Measurements from ENCODE around the gene KIF5C.

KIF5C gene

DNA sequence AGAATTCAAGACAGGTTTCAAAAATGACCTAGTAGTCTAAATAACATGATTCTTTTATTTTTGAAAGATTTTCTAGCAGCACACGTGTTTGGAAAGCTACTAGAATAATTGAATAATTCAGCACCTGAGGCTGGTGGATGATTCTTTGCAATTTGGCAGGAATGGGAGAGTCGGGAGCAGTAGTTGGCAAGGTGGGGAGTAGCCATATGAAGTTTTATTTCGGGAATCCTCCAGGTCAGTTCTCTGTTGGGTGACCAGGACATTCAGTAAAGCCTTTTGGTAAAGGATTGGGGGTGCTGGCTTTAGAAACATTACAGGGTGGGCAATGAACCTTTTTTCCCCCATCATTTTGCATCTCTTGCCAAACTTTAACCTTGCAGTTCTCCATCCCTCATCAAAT is 88.4 kb downstream of the KIF5C start:
- Histone ChIP-seq H3K36me3 (ENCODE audit: control insufficient read depth in 2 of 2, insufficient read depth in 1 of 2, low read length in 2 of 2) (peaks cover 0 to 74% of the 10 kb centered on the region in 2 experiments; a peak in 1 of 3 replicates), H3K4me3 (ENCODE audit: low read depth, low read length) (no peak overlapping the region), H3K9me3 (ENCODE audit: control insufficient read depth, insufficient read depth, low read depth, low read length) (no peaks in the 10 kb centered on the region), H3K4me1 (ENCODE audit: control insufficient read depth, insufficient read depth, low read length) (no peaks in the 10 kb centered on the region), H3K27ac (ENCODE audit: extremely low read depth, low read depth, low read length) (no peak overlapping the region)
- ChIA-PET POLR2A (no interaction called here), CTCF (interaction anchor here (0.7 kb wide), 1 partner anchor 11 kb away, joined by 3 read pairs; no protein-coding TSS in a partner anchor)
- no peak for TF ChIP-seq ZIC2 (tag by site-specific recombination; IDR thresholded peaks at IDR 0.05)
- TF ChIP-seq, protein P1, sequence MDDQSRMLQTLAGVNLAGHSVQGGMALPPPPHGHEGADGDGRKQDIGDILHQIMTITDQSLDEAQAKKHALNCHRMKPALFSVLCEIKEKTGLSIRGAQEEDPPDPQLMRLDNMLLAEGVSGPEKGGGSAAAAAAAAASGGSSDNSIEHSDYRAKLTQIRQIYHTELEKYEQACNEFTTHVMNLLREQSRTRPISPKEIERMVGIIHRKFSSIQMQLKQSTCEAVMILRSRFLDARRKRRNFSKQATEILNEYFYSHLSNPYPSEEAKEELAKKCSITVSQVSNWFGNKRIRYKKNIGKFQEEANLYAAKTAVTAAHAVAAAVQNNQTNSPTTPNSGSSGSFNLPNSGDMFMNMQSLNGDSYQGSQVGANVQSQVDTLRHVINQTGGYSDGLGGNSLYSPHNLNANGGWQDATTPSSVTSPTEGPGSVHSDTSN (CRISPR knock-in tag; IDR thresholded peaks at IDR 0.05) = no peak

DNA sequence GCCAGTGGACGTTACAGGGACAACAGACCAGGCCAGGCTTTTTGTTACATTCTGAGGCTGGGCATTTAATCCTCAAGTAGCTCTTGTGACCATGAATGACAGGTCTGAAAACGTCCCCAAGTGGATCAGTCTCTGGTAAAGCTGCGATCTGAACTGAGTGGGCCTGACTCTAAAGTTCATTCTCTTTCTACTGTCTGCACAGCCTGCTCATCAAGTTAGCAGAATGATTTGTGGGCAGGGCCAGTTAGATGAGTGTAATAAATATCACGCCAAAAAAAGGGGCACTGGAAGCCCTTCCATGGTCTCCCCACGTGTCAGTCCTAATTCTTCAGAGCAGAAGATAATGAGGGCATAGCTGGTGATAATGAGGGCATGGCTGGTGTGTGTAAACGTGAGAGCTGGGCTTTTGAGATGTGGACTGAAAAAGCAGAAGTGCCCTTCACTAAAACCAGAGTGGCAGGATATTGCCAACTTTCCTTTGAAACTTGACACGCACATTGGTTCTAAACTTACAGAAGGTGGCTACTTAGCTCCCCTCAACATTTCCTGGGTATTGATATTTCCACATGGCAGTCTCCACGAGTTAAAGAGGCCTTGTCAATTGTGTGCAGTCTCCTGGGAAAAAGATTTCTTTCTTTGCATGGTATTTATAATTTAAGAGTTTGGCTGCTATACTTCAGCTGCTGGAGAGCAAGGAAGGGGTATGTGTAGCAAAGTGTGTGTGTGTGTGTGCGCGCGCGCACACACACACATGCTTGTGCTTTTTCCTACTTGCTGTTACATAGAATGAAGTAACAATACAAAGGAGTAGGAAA is 90.8 kb downstream of the KIF5C start:
- Histone ChIP-seq H3K4me1 (ENCODE audit: control insufficient read depth, insufficient read depth, low read length) (no peaks in the 10 kb centered on the region), H3K27ac (ENCODE audit: extremely low read depth, low read depth, low read length) (no peak overlapping the region), H3K9me3 (ENCODE audit: control insufficient read depth, insufficient read depth, low read depth, low read length) (no peaks in the 10 kb centered on the region), H3K4me3 (ENCODE audit: low read depth, low read length) (no peak overlapping the region), H3K36me3 (ENCODE audit: control insufficient read depth in 2 of 2, insufficient read depth in 1 of 2, low read length in 2 of 2) (peaks cover 0 to 66% of the 10 kb centered on the region in 2 experiments; a peak in 1 of 3 replicates)
- CTCF ChIA-PET = interaction anchor here (0.6 to 1.2 kb wide), 3 partner anchors 51 to 1922 kb away, joined by 3 read pairs; no protein-coding TSS in a partner anchor
- POLR2A ChIA-PET = no interaction called here
- TF ChIP-seq ZNF501 (tag by site-specific recombination; IDR thresholded peaks at IDR 0.05) (no peak), AEBP2 (tag by site-specific recombination; IDR thresholded peaks at IDR 0.05; ENCODE audit: borderline replicate concordance) (no peak), ZNF214 (tag by site-specific recombination; IDR thresholded peaks at IDR 0.05; ENCODE audit: borderline replicate concordance) (no peak), ZBTB21 (tag by site-specific recombination; IDR thresholded peaks at IDR 0.05) (no peak), ZNF223 (tag by site-specific recombination; IDR thresholded peaks at IDR 0.05) (no peak), OSR2 (tag by site-specific recombination; IDR thresholded peaks at IDR 0.05) (no peak), MEIS1 (CRISPR knock-in tag; IDR thresholded peaks at IDR 0.05; ENCODE audit: borderline replicate concordance) (no peak), ZNF629 (tag by site-specific recombination; IDR thresholded peaks at IDR 0.05) (no peak), ZFHX2 (tag by site-specific recombination; conservative IDR thresholded peaks at IDR 0.05) (no peak), ZNF677 (tag by site-specific recombination; IDR thresholded peaks at IDR 0.05) (no peak), ELK4 (IDR thresholded peaks at IDR 0.05; ENCODE audit: borderline replicate concordance, low read depth, low read length) (no peak), PRDM1 (tag by site-specific recombination; IDR thresholded peaks at IDR 0.05) (no peak), ZNF114 (tag by site-specific recombination; IDR thresholded peaks at IDR 0.05) (no peak), ZNF701 (tag by site-specific recombination; IDR thresholded peaks at IDR 0.05) (no peak), ZNF24 (tag by site-specific recombination; IDR thresholded peaks at IDR 0.05) (no peak)
- TF ChIP-seq, protein P2, sequence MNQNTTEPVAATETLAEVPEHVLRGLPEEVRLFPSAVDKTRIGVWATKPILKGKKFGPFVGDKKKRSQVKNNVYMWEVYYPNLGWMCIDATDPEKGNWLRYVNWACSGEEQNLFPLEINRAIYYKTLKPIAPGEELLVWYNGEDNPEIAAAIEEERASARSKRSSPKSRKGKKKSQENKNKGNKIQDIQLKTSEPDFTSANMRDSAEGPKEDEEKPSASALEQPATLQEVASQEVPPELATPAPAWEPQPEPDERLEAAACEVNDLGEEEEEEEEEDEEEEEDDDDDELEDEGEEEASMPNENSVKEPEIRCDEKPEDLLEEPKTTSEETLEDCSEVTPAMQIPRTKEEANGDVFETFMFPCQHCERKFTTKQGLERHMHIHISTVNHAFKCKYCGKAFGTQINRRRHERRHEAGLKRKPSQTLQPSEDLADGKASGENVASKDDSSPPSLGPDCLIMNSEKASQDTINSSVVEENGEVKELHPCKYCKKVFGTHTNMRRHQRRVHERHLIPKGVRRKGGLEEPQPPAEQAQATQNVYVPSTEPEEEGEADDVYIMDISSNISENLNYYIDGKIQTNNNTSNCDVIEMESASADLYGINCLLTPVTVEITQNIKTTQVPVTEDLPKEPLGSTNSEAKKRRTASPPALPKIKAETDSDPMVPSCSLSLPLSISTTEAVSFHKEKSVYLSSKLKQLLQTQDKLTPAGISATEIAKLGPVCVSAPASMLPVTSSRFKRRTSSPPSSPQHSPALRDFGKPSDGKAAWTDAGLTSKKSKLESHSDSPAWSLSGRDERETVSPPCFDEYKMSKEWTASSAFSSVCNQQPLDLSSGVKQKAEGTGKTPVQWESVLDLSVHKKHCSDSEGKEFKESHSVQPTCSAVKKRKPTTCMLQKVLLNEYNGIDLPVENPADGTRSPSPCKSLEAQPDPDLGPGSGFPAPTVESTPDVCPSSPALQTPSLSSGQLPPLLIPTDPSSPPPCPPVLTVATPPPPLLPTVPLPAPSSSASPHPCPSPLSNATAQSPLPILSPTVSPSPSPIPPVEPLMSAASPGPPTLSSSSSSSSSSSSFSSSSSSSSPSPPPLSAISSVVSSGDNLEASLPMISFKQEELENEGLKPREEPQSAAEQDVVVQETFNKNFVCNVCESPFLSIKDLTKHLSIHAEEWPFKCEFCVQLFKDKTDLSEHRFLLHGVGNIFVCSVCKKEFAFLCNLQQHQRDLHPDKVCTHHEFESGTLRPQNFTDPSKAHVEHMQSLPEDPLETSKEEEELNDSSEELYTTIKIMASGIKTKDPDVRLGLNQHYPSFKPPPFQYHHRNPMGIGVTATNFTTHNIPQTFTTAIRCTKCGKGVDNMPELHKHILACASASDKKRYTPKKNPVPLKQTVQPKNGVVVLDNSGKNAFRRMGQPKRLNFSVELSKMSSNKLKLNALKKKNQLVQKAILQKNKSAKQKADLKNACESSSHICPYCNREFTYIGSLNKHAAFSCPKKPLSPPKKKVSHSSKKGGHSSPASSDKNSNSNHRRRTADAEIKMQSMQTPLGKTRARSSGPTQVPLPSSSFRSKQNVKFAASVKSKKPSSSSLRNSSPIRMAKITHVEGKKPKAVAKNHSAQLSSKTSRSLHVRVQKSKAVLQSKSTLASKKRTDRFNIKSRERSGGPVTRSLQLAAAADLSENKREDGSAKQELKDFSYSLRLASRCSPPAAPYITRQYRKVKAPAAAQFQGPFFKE (tag by site-specific recombination; IDR thresholded peaks at IDR 0.05; ENCODE audit: borderline replicate concordance) = no peak
